Fibroblast of villous mesenchyme (primary cell): Measurements from ENCODE around the gene PIF1. TPM values are rescaled to one million over a fixed set of nuclear protein-coding genes. Genes with fewer than 3 reads are reported as not detected.

Experiments
- DNase-seq: peaks from one replicate; pipeline ENCODE4 v3.0.0-alpha.2; 2010; ENCODE audit warnings: low read depth
- H3K4me3 ChIP-seq: 2 replicates; pipeline ENCODE4 v1.5.1; 2011; ENCODE audit warnings: low read depth, mild to moderate bottlenecking, low read length
- total RNA-seq: library from RNA; depleted of rRNA; stranded (reverse); fragments of >200 nt; gene quantifications from 2 replicates; pipeline ENCODE4 v1.2.3, GENCODE V29; 2012
- TF ChIP-seq, protein P1 (sequence below): IDR thresholded peaks from 2 replicates; pipeline ENCODE4 v1.5.1; 2012; ENCODE audit warnings: low read depth, mild to moderate bottlenecking, low read length; ENCODE audit not compliant: insufficient read depth

PIF1 gene
- total RNA-seq, 1 donor, result 11.2 TPM

DNA sequence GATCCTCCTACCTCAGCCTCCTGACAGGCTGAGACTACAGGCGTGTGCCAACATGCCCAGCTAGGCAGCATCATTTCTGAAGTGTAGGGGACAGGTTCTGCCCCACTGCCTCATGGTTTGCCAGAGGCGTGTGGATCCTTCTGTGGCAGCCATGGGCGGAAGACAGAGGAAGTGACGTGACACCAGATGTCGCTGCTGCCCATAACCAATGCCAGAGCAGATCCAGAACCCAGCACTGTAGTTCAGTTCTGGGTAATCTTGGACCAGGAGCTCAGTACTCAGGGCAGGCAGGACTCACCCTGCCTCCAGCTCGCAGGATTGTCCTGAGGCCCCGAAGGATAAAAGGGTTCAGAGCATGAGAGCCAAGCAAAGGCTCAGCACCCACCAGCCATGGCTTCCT lies 58.2 kb downstream of the PIF1 start:
- DNase-seq, result no peak
- no peak overlapping the region for H3K4me3 ChIP-seq
- TF ChIP-seq, protein P1, sequence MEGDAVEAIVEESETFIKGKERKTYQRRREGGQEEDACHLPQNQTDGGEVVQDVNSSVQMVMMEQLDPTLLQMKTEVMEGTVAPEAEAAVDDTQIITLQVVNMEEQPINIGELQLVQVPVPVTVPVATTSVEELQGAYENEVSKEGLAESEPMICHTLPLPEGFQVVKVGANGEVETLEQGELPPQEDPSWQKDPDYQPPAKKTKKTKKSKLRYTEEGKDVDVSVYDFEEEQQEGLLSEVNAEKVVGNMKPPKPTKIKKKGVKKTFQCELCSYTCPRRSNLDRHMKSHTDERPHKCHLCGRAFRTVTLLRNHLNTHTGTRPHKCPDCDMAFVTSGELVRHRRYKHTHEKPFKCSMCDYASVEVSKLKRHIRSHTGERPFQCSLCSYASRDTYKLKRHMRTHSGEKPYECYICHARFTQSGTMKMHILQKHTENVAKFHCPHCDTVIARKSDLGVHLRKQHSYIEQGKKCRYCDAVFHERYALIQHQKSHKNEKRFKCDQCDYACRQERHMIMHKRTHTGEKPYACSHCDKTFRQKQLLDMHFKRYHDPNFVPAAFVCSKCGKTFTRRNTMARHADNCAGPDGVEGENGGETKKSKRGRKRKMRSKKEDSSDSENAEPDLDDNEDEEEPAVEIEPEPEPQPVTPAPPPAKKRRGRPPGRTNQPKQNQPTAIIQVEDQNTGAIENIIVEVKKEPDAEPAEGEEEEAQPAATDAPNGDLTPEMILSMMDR, result no peak

DNA sequence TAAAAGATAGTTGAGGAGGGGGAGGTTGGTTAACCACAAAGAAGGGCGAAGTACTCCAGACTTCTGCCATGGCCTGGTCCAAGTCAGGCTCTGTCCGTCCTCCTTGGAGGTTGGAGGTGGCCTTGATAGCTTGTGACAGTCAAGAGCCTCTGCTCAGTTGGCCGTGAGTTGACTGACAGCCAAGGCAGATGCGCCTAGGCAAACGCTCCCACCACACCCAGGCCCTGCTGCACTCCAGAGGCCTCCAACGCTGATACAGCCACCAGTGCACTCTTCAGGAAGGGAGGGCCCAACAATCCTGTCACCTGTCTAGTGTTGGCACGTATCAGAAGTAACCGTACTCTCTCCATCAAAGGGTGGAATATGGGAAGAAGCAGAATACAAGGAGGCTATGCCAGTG lies 59.4 kb downstream of the PIF1 start:
- TF ChIP-seq, protein P1, result no peak
- H3K4me3 ChIP-seq, result no peak overlapping the region
- DNase-seq, result no peak

Other genes with a start within 250 kb of the PIF1 start
- gene RBPMS2, start 50.1 kb downstream of the PIF1 start, total RNA-seq, result under 0.01 TPM in 1 of 2 replicates, not detected in the other
- 30.9 and 48.8 TPM in 2 replicates for gene PLEKHO2, start 16.3 kb upstream of the PIF1 start, total RNA-seq
- gene ANKDD1A, start 86.3 kb upstream of the PIF1 start, total RNA-seq, result 3.9 and 7.1 TPM in 2 replicates
- gene SPG21, start 164.3 kb upstream of the PIF1 start, total RNA-seq, result 110 and 130 TPM in 2 replicates
- 18.0 and 30.7 TPM in 2 replicates for gene MTFMT, start 204.0 kb upstream of the PIF1 start, total RNA-seq
- not detected in 2 replicates for gene SLC51B, start 219.7 kb upstream of the PIF1 start, total RNA-seq
- under 0.01 and 2.9 TPM in 2 replicates for gene RASL12, start 242.3 kb upstream of the PIF1 start, total RNA-seq